ENCODE data around the gene LAMA4.

LAMA4 gene

GRCh38 chr6:112179631-112180030 lies 74.7 kb downstream of the LAMA4 start:
- no peak for DNase-seq

GRCh38 chr6:112178846-112179245 lies 75.5 kb downstream of the LAMA4 start:
- no peak for DNase-seq

DNA sequence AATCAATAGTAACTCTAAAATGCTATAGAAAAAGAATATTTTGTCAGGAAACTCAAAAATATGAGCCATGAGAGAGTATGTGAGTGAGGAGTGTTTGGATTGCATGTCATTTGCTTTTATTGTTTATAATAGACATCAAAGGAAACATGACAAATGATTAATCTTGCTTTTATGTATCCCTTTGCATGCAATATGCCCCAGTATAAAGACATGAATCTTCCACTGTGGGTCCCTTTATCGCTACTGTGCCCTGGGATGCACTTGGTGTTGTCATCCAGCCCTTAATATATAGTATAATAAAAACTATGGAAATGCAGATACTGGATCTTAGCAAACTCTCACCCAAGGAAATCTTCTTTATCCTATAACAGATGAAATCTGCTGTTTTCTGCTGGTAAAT lies 77.3 kb downstream of the LAMA4 start:
- no peak for DNase-seq

DNA sequence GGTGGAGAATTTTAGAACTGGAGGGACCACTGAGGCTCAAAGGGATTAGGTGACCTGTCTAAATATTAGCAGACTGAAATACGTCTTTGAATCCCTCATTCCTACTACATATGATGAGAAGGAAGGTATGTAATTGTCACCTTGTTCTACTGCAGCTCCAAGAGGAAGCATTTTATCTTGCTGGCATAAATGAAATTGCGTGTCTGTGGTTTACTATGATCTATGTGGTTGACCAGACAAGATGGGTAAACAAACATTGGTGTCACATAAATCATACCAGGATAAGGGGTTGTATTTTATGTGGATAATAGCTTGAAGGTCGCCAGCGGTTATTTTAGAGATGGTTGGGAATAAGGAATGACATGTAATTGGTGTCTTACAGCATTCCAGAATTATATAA lies 78.2 kb downstream of the LAMA4 start:
- no peak for DNase-seq

- no peak for DNase-seq
Measured at GRCh38 chr6:112173221-112173804, 81.1 kb downstream of the LAMA4 start.

DNA sequence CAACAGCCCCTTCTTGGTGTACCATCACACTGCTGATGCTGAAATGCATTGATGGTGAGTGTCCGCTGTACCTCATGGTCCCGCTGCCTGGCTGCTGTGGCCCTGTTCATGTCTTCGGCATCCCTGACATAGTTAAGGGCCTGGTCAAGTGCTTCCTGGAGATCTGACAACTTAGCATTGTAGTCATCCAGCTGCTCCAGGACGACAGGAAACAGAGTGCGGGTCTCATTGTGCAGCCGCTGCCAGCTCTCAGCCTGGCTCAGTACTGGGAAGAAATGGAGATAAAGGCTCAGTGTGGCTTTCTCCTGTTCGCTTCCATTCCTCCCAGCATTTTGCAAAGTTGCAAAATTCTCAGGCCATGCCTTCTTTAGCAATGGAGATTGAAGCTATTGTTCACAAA lies 81.8 kb downstream of the LAMA4 start:
- DNase-seq, result no peak

DNA sequence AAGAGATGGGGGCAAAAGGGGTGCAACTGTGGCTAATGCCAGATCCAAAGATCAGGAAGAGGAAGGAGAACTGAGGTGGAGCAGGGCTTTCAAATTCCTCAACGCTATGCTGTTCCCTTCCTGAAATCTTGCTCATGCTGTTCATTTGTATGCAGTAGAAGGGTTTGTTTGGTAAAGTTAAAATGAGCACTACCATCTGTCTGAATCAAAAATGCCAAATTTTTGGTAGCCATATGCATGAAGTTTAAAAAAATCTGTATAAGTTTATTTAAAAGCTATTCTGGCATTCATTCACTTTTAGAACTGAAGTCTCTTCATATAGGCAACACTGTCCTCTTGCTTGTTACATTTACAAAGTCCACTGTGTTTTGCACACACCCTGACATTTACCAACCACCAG lies 84.8 kb downstream of the LAMA4 start:
- no peak for DNase-seq

- peak; percentile 85 to 87 for DNase-seq
Measured at GRCh38 chr6:112163295-112164257, 90.8 kb downstream of the LAMA4 start.

GRCh38 chr6:112160745-112161144 lies 93.6 kb downstream of the LAMA4 start:
- no peak for DNase-seq

DNA sequence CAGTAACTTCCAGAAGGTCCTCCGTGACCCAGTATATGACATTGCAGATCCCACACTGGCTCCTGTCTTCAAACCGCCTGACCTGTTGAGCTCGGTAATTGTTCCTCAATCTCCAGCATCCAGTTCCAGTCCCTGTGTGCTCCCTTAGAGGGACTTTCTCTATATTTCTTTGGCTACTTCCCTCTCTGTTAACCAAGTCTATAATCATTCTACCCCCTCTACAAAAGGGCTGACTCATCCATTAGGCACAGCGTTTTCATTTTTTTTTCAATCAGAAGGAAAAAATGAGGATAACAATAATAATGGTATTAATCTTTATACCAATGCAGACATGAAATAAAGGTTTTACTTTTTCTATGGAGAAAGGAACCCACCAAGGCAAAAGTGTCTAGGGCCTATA lies 97.7 kb downstream of the LAMA4 start:
- DNase-seq, result no peak

DNA sequence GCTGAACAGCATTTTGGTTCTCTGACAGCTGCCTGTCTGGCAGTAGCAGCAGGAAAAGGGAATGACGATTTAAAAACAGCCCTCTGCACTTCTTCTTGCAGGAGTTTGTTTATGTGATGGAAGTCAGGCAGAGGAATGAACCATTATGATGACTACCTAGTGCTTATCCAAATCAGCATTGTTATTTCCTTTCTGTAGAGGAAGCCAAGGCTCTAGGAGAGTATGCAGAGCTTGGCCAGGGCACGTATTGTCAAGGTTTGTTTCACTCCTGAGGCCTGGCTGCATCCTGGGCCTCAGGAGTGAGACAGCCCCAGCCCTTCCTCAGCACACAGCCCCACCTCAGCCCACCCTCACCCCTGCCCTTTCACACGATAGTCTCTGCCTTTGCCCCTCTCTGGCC lies 98.5 kb downstream of the LAMA4 start:
- DNase-seq, result no peak

- DNase-seq, result no peak
Measured at GRCh38 chr6:112154711-112155110, 99.7 kb downstream of the LAMA4 start.

DNA sequence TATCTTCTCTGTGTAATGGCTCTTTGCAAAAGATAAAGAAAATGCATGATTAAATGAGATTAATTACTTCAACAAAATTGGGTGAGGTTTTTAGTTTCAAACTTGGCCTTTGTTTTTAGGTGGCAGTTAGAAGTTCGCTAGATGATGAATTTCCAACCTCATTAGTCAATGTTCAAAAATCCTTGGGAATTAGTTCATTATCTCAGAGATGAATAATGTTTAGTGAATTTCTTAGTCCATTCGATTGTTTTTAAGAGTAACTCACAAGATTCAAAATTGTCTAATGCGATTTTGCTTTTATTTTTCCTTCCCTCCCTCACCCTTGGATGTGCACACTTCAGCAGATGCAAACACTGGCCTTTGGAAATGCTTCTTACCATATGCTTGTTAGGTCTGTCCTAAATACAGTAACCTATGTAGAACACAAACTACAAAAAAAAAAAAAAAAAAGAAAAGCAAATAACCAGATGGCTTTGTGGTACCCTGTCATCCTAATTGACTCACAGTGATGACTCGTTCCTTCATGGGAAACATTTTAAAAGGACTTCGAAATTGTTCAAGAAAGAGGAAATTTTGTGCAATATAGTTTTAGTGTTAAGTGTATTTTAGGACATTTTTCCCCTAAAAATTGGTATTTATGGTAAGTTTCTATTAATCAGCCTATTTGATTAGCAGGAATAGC lies 100.3 kb downstream of the LAMA4 start:
- DNase-seq, result no peak

GRCh38 chr6:112150363-112150762 lies 104.0 kb downstream of the LAMA4 start:
- DNase-seq, result no peak

DNA sequence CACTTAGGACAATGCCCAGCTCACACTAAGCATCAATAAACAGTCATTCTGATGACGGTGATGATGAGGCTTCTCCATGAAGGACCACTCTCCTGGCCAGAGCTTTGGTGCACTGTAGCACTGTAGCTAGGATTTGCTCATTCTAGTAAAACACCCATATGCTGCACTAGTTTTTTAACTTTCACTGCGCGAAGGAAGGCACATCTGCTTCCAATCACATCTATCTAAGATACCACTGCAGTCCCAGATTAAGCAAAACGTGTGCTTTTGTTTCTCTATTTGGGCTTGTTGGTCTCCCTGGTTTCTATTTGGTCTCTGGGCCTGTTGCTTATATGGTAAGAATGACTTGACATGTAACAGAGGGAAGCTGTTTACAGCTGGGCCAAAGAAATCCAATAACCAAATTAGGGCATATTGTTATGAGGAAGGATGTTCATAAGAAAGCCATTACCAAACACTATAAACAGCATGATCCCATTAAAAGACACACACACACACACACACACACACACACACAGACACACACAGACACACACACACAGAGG lies 104.6 kb downstream of the LAMA4 start:
- DNase-seq, result no peak

- DNase-seq, result no peak
Measured at GRCh38 chr6:112149236-112149635, 105.1 kb downstream of the LAMA4 start.

- no peak for DNase-seq
Measured at GRCh38 chr6:112148103-112148502, 106.3 kb downstream of the LAMA4 start.

GRCh38 chr6:112145080-112145573 lies 109.2 kb downstream of the LAMA4 start:
- DNase-seq, result no peak

DNA sequence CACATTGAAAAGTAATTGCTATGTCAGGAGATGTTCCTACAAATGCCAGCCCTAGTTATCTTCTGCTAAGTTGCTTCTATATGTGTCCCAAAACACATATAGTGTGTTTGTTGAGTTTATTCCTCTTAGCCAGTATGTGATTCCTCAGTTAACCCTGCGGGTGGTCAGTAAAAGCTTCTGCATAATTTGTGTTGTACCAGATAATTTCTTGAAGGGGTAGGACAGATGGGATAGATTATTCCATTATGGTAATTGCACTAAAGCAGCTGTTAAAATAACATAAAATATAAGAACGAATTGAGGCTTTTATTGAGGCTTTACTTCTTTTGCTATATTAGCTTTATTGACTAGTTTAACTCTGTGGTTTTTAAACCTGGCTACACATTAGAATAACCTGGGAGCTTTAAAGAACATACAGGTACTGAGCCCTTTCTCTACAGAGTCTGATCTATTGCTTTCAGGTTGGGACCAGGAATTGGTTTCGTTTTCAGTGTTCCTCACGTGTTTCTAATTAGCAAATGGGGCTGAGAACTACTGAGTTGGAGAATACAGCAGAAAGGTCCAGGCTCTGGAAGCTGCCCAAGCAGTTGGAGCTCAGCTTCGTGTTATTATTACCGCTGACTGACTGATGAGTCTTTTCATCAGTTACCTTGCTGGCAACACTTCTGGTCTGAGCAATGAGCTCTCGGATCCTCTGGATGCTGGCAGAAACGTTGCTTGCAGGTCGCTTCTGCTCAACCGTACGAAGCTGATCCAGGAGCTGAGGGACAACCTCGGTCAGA lies 110.0 kb downstream of the LAMA4 start:
- DNase-seq, result no peak

- DNase-seq, result no peak
Measured at GRCh38 chr6:112141707-112142106, 112.7 kb downstream of the LAMA4 start.

DNA sequence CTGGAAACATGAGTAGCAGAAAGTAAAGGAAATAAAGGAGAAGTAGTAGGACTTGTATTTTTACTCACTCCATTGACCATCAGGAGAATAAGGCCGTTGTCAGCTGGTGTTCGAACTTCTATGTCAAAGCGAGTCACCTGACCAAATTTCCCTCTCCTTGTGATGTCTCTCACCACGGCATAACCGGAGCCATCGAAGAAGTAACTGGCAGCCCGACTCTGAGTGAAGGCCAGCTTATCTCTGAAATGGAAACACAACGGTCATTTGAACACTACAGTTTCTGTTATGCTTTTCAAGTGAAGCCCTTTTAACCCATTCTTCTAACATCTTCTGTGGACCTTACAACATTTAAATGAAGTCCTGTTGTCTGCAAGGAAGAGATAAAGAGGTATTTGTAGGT lies 115.3 kb downstream of the LAMA4 start:
- DNase-seq, result no peak

- DNase-seq, result no peak
Measured at GRCh38 chr6:112130878-112131277, 123.5 kb downstream of the LAMA4 start.

- DNase-seq, result no peak
Measured at GRCh38 chr6:112128208-112128607, 126.2 kb downstream of the LAMA4 start.
